Stimulated activated CD4-positive, alpha-beta T cell treated with anti-CD3 and anti-CD28 coated beads, Interleukin-15, amount 100 ng/mL, for 1 hour (primary cell): ENCODE measurements around the gene RPS6KA2.

Experiments used
- DNase-seq, 2 donors: peaks; one replicate each; pipeline ENCODE4 v3.0.0-alpha.2; 2020; ENCODE audit warnings: low read depth in 1 of 2, low spot score in 1 of 2

RPS6KA2 gene

DNA sequence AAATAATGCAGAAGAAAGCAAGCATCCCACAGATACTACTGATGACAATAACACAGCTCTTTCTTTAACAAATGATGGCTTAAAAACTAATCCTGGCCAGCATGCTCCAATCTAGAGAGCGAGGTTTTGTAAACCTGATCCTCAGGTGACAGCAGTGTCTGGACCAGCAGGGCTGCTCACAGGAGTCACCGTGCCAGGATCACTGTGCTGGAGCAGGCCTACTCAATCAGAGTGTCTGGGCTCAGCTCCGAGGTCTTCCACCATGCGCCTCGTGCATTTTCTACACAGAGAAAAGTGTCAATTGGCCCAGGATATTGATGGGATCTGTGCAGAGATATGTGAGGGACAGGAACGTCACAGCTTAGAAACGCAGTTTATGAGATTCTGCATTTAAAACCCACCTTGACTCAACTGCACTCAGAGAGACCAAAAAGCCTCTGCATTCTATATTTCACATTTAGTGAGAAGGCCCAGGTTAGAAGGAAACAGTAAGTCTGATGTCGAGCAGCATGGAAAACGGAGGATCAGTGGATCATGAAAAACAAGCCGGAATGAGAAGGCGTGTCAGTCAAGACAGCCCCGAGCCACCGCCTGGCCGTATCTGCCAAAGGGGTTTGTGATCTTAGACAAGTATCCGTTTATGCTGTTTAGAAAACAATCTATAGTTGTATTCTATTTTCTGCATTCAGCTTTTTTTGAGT, 48.4 kb downstream of the RPS6KA2 start:
- no peak for DNase-seq

DNA sequence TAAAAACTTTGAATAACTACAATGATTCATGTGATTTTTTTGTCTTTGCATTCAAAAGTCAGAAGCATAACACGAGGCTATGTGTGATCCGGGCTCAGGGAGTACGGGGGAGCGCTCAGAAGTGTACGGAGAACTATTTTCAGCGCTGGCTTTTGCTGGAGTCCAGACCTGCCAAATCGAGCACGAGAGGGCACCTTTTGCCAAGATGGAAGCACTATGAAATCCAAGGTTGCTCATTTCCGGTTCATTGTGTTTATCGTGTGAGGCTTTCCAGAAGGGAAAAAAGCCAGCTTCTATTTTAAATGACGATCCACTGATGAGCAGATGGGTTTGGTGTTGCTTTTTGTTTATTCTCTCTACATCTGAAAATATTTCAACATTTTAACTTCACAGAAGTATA, 51.8 kb downstream of the RPS6KA2 start:
- no peak for DNase-seq

DNA sequence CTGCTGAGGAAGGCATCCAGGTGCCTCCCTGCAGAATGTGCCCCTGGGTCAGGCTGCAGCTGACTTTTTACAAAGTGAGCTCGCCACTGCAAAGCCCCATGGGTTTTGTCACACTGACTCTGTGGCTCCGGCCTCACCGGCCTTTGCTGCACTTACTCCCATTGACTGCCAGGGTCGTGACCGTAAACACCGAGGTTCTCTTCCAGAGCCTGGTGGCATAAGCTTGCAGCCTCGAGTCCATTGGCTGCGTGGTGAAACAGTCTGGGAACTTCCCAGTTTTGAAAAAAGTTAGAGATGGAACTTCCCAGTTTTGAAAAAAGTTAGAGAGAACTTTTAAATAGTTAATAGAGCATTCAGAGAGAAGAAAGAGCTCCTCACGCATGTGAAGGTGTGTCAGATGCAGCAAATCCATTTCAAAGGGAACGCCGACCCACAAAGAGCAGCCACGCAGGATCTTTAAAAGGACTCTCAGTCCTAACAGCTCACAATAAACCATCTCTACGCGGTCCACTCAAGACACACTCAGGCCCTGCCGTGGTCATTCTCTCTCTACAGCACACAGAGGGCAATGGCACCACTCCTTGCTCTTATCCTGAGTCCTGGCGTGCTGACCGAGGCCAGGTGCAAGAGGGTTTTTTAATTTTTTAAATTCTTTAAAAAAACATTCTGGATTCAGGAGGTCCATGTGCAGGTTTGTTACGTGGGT, 53.4 kb downstream of the RPS6KA2 start:
- no peak for DNase-seq

DNA sequence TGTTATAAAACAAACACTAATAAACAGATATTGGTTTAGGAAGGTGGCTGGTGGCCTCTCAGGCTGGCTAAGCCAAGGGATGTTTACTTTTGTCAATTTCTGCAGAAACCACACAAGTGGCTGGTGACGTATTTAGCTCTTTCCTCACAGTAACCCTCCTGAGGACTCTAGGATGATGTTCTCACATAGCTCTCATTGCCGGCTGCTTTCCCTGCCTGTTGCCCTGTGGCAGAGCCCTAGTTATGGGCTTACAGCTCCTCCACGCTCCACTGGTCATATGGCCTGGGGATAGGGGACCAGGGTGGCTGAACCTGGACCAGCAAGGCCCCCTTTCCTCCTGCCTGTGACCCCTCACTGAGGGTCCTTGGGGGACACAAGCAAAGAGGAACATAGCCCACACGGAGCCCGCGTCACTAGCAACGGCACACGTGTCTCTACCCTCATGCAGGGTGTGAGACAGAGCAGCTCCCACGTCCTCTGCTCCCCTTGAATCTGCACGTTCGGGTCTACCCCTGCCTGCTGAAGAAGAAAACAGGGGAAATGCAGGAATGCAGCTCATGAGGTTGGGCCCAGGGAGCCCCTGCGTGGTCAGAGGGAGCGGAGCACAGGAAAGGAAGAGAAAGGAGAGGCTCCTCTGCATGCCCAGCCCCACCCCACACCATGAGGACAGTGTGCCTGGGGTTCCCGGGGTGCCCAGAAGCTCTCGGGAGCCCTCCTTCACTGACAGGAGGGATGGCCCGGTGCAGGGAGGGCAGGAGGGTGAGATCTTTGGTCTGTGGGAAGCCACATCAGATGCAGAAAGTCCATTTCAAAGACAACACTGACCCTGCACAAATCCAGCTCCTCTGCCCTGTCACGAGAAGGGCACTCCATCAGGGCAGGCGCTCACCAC, 54.4 kb downstream of the RPS6KA2 start:
- DNase-seq, result no peak

DNA sequence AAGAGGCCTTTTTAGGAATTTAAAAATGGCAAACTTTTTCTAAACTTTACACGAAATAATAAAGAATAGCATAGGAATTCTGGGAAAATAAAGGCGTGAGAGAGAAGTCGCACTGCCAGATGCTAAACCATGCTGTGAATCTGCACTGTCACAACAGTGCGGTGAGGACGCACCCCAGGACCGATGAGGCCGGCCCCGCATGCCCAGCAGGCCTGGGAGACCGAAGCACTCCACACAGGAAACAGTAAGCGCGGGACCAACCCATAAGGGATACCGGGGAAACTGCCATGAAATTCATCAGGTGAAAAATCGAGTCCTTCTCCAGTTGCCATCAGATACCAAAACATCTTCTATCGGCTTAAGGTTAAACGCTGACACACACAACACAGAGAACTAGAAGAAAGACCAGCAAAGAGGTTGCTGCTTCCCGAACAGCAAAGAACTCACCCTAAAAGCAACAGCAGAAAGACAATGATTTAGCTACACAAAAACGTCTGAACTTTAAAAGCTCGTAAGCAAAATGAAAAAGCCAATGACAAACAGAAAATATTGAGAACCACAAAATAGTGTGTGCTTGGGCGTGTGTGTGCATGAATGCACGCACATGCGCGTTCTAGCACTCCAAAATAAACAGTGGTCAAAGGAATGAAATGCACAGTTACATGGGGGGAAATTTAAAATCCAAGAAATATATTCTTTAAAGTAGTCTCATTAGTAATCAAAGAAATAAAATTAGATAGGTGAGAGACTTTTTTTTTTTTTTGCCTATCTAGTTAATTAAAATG, 55.9 kb downstream of the RPS6KA2 start:
- DNase-seq, result no peak

DNA sequence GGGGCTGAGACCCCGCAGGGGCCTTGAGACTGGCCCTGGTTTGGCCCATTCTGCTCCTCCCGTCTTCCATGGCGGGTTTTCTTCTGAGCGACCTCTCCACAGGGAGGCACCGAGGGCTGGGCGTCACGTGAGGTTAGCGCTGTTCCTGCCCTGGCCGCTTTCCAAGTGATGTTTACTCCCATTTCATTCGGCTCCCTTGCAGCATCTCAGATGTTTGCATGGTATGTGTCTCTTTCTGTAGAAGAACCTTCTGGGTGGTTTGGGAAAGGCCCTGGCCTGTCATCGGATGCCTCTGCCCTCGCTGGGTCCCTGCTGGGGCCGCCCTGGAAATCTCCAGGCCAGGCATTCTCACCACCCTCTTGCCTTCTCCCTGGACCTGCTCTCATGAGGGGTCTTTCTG, 57.8 kb downstream of the RPS6KA2 start:
- DNase-seq, result no peak

DNA sequence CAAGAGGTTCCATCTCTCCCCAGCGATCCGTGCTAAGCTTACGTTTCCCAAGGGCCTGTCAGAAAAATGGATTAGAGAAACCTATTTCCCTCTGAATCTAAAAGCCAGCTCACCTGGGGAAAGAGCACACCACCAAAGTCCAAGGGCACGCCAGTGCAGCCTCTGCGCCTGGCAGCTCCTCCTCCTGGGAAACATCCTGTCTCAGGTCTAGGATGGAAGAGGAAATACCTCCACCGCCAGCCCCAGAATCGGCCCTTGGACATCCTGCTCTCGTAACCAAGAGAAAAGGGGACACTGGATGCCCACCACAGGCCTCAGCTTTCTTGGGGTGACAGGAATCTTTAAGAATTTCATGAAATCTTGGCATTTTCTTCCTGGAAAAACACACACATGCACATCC, 59.2 kb downstream of the RPS6KA2 start:
- DNase-seq, result no peak

DNA sequence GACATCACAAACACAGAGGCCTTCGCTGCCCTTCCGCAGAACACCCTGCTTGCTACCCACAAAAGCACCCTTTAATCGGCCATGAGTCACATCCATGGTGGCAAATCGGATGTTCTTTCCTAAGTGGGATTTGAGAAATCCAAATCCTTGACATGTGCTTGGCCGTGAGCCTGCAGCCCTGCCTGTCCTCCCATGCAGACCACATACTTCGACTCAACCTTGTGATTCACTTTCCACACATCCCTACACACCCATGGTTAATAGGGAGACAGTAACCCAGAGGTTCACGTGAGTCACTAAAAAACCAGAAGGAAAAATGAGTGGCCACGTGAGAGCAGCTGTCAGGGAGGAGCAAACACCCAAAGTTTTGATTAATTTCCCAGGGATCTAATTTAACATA, 59.9 kb downstream of the RPS6KA2 start:
- DNase-seq, result no peak

DNA sequence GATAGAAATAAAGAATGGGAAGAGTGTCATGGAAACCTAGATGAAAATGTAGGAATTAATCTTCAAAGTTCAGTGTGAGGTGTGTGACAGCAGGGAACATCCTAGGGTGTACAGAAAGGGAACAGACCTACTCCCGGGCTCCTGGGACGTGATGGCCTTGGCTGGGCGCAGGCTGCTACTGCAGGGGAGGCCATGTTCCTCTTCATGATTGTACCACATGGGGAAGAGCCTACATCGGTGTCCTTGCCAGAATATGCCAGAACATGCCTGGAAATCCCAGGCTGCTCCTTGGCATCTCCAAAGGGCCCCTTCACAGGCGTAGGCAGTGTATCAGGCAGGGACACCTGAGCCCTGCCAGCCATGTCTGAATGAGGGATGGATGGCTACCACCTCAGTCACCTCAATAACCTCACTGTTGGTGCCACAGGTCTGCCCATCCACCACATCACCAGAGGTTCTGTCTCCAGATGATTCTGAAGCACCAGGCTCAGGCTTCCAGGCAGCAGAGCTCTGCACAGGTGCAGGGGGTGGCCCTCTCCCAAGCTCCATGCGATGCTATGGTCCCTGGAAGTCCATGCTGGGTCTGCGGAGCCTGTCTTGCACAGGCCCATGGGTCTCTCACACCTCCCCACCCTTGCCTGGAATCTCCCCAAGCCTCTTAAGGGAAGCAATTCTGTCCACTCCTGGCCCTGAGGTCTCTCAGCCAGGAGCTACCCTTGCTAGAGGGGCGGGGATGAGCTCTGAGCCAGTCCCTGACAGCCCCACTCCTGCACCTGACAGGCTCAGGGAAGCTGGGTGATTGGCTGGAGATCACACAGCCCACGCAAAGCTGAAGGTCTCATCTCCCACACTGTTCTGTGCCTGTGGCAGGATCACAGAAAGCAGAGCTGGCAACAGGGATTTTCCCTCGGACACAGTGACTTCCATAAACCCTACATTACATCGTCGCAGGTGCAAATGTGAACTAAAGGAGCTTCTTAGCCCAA, 60.7 kb downstream of the RPS6KA2 start:
- no peak for DNase-seq

DNA sequence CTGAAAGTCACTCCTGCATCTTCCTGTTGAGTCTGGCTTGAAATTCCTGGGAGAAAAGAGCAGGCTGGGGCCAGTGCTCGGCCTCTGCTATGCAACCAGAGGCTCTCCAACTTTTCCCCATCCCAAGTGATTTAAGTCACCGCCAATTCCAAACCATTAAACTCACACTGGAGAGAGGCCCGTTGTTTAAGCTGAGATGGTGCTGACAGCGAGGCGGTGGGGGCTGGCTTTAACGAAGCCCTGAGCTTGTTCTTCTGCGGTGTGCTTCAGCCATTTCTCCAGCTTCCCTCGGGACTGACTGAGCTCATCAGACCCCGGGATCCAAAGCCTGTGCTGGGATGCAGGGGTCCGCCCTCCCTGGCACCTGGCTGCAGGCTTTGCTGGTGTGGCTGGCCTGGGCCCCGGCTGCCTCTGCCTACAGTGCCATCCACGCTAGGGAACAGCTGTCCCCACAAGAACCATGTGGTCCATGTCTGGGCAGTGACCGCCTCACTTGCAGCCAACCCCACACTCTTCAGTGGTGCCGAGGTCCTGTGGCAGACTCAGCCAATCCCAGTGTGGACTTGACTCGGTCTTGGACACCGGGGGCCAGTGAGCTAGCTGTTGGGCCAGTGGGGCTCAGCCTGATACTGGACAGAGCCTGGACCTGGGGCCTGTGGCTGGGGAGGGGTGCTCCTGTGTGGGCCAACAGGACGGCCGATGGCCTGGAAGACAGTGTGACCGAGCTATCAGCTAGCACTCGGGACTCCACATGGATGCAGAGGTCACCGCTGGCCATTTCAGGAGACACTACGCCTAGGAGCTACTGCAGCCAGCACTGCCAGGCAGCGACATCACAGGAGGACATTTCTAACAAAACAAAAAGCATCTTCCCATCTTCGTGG, 61.7 kb downstream of the RPS6KA2 start:
- no peak for DNase-seq

DNA sequence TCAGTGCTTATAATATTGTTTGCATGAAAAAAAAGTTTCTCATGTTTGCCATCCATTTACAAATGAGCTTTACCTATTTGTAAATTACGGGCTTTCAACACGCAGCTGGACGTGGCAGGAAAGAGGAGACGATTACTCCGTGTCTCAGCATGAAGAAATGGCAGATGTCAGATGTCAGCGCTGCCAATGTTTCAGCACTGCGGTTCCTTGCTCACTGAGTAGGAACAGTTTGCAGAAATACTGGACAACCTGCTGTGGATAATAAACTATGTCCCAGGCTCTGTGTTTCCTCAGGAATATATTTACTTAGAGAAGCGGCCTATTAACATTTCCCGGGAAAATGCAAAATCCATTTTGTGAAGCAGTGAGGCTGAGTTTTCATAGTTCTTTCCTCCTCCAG, 63.2 kb downstream of the RPS6KA2 start:
- DNase-seq, result no peak

DNA sequence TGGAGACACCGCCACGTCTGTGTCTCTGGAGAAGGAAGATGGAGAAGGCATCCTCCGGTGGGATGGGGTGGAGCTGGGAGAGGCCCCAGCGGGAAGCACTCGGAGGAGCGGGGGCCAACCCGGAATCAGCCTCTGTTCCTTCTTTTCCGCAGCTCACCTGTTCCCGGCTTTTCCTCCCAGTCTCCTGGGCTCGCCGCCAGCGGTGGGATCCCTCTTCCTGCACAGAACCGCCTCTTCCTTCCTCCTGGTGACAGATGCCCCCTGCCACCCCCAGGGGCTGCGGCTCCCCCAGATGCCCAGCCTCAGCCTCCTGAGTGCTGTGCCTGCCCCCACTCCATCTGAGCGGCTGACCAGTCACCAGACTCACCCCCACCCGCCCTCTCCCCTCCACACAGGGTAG, 63.9 kb downstream of the RPS6KA2 start:
- no peak for DNase-seq

DNA sequence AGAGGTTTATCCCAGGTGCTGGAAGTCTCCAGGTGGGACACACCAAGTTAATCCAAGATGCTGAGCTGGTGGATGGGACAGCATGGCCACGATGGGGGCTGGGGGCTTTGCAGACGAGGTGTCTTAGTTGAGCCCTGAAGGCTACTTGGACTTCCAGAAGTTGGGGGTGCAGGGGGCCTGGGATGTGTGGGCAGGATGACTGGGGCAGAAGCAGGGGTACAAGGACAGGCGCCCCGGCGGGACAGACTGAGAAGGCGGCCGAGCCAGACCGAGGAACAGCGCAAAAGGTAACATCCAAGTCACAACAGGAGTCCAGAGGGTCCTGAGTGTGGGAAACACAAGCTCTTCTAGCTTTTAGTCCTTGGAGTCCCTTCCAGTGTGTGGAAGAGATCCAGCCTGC, 64.3 kb downstream of the RPS6KA2 start:
- DNase-seq, result no peak

DNA sequence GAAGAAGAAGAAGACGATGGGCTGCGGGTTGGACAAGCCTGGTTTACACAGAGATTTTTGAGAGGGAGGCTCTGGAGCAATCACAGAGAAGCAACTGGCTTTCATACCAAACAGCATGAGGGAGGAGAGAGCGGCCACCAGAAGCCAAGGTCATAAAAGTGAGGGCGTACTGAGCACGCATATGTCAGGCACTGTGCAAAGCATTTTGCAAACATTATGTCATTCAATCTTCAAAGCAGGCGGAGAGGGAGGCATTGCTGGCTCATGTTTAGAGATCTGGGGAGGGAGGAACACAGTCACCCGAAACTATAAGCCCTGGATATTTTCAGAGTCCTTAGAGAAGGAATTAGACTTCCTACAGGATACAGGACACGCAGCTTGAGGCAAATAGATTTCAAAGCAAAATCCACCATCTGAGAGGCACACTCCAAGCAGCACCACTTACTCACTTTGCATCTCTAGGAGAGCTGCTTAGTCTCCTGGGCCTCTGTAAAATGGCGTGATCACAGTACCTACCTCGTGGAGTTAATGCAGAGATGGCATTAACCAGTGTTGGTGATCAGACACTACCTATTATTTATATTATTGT, 65.2 kb downstream of the RPS6KA2 start:
- DNase-seq, result no peak

DNA sequence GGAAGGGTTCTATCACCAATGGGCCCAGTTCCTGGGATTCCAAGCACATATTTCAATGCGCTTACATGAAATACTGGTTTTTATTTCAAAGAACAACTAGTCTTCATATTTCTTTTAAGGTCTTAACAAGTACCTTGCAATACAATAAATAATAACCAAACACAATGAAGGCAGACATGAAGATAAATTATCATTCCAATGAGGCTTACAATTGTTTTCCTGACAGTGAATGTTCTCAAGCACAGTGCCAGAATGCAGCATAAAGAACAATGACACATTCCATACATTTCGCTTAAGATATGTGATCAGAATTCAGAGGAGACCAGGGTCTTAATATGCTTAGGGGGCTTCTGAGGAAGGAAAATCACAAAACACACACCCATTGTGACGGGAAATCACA, 66.8 kb downstream of the RPS6KA2 start:
- DNase-seq, result no peak

DNA sequence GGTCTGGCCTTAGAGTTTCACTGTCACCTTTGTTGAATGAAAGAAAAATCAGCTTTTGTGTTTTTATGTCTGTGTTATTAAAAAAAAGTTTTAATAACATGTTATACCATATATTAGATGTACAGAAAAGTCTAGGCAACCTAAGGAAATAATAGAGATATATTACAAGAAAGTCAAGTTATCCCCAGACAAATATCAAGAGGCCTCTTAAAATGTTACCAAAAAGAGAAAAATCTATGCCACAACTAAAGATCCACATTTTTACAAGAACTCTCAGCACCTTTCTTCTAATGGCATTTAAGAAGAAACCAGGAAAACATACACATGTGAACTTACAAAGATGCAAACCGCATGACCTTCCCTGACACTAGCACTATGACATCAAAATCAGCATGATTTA, 67.4 kb downstream of the RPS6KA2 start:
- no peak for DNase-seq

DNA sequence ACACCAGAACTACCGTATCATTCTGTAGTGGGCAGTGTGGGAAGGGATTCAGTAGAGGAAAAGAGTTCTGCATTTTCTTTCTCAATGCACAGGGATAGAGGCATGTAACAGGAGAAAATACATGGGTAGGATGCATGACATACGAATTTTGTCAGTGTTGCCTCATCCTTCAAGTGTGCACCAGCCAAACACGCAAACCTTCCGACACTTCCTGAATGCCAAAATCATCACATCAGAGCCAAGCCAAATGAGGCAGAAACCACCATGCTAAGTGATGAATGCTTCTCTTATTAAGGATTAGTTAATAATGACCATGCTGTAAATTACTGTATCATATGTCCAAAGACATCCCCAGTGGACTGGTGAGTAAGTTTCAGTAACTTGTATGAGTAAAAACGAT, 67.8 kb downstream of the RPS6KA2 start:
- no peak for DNase-seq

DNA sequence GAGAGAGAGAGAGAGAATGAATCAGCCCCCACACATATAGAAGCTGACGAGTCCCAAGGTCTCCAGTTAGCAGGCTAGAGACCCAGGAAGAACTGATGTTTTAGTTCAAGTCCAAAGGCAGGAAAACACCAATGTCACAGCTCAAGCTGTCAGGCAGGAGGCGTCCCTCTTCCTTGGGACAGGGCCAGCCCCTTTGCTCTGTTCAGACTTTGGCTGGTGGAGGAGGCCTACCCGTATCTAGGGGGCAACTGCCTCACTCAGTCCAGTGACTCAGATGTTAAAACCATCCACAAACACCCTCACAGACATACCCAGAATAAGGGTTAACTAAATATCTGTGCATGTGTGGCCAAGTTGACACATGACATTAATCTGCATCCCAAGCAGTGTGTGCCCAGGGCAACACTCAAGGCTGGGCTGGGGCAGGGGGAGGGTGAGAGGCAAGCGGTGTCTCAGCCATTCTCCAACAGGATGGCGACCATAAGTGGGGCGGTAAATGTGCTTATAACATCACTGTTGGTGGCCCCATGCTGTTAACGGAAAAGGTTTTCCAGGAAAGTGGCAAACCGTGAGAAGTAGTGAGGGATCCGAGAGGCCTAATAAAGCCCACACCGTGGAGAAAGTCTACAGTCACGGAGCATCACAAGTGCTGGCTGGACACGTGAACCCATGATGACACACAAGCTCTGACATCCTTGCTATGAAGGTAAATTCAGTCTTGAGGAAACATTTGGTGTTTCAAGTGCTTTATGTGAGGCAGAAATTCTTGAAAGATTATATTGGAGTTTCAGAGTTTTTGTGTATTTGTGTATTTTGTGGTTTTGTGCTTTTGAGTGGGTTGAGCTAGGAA, 68.7 kb downstream of the RPS6KA2 start:
- DNase-seq, result no peak
